GM12872 (cell line): ENCODE results near the gene RBM39.

Experiments
- TF ChIP-seq, protein P1 (sequence below): IDR thresholded peaks from 3 replicates; pipeline ENCODE4 v1.5.1; 2011; ENCODE audit warnings: low read depth, mild to moderate bottlenecking, low read length, moderate library complexity; ENCODE audit not compliant: insufficient read depth

RBM39 gene

DNA sequence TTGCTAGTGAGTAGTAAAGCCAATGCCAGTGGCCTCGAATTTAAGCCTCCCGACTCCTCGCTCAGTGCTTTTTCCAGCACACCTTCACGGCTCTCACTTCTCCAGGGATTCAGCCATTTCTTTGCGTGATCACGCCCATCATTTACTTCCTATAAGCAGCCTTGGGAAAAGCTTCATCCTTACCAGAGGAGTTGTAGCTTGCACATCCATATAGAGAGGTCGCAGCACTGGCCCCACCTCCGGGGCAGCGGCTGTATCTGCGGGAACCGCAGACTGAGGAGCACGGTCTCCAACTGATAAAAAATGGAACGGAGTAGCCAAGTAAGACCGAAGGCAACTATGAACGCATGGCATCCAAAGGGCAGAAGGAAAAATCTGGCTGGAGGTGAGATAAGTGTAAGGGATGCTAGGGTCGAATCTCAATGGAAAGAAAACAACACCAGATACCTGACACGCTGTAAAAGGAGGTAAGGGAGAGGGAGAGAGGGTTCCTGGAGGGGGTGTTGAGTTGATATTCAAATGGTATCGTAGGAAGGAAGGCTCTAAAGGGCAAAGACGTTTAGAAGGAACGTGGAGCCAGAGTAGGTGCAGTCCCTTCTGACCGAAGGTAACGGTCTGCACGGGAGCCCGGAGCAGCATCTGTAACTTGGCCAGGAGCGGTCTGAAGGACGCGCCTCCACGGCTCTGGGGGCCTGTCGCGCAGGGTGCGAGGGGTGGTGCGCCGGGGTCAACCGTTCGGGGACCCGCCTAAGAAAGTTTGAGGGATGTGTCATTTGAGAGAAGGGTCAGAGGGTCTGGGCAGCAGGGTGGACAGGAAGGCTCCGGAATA, 43.5 kb downstream of the RBM39 start:
- TF ChIP-seq, protein P1, sequence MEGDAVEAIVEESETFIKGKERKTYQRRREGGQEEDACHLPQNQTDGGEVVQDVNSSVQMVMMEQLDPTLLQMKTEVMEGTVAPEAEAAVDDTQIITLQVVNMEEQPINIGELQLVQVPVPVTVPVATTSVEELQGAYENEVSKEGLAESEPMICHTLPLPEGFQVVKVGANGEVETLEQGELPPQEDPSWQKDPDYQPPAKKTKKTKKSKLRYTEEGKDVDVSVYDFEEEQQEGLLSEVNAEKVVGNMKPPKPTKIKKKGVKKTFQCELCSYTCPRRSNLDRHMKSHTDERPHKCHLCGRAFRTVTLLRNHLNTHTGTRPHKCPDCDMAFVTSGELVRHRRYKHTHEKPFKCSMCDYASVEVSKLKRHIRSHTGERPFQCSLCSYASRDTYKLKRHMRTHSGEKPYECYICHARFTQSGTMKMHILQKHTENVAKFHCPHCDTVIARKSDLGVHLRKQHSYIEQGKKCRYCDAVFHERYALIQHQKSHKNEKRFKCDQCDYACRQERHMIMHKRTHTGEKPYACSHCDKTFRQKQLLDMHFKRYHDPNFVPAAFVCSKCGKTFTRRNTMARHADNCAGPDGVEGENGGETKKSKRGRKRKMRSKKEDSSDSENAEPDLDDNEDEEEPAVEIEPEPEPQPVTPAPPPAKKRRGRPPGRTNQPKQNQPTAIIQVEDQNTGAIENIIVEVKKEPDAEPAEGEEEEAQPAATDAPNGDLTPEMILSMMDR: no peak

DNA sequence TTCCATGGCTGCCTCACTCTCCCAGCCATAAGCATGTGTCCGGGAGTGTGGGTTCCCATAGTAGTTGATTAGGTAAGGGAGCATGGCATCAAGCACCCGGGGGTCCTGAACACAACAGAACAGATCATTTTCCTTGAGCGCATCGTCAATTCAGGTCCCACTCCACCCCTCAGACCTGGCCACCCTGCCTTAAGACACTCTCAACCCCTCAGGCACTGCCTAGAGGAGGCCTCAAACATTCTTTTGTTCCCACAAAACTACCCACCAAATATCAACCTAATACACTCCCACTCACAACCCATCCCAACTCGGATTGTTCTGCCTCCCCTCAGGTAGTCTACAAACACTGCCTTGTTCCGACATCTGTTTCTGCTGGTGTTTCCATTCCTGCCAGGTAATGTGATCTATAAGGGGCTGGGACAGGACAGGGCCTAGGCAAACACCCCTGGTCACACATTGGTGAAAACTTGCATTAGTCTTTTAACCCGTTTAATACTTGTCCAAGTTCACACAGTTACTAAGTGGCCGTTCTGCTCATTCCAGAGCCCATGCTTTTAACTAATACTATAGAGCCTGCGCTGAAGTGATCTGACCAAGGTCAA, 44.3 kb downstream of the RBM39 start:
- TF ChIP-seq, protein P1: no peak

DNA sequence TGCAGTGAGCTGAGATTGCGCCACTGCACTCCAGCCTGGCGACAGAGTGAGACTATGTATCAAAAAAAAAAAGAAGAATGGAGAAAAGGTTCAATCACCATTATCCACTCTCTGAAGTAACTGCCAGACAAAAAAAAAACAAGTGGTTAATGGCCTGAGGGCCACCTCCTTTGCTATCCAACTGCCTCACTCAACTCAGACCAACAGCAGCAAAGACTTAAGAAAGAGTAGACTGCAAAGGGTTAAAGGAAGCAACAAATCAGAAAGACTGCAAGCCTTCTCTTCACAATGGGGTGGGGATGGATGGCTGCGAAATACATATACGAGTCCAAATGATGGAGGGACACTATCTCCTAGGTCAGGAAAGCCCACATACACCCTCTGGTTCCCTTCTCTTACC, 46.1 kb downstream of the RBM39 start:
- TF ChIP-seq, protein P1: no peak

DNA sequence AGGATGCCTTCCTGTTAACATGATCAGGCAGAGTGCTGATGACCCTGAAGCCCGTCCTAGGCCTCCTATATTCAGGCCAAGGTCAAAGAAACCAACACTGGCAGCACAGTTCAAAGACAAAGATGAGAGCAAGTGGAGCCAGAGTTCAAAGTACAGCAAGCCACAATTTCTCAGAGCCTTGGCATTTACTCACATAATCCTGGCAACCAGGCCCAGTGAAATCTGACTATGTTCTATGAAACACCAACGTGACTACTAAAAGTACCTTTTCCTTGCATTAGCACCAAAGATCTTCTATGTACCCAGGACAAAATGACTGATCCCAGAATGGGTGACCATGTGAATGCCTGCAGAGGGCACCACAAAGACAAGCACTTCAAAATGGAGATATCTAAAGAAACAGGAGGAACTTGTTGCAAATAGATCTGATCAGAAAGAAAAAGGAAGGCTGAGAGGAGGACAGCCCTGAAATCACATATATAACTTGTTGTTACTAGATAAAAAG, 46.8 kb downstream of the RBM39 start:
- TF ChIP-seq, protein P1: no peak

DNA sequence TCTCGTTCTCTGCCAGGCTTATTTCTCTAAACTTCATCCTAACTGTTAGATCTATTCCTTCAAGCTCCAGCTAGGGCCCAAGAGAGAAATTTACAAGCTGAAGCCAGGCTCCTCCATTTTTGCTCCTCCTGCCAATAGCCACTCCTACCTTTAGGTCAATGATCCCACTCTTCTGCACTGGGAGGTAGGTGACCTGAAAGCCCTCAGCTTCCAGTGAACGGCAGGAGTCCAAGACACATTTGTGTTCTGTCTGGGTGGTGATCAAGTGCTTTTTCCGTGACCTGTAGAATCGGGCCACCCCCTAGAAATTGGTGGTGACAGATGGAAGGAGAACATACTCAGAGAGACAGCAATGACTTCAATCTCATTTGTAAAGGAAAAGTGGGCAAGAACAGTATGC, 51.8 kb downstream of the RBM39 start:
- TF ChIP-seq, protein P1: no peak

DNA sequence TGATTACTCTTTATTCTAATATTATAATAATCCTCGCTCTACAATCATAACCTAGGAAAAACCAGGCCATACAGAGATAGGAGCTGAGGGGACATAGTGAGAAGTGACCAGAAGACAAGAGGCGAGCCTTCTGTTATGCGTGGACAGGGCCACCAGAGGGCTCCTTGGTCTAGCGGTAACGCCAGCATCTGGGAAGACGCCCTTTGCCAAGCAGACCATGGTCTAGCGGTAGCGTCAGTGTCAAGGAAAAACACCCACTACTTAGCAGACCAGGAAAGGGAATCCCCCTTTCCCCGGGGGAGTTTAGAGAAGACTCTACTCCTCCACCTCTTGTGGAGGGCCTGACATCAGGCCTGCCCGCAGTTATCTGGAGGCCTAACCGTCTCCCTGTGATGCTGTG, 55.2 kb downstream of the RBM39 start:
- TF ChIP-seq, protein P1: peak; percentile 24; the same call in 1 of the 3 replicates

DNA sequence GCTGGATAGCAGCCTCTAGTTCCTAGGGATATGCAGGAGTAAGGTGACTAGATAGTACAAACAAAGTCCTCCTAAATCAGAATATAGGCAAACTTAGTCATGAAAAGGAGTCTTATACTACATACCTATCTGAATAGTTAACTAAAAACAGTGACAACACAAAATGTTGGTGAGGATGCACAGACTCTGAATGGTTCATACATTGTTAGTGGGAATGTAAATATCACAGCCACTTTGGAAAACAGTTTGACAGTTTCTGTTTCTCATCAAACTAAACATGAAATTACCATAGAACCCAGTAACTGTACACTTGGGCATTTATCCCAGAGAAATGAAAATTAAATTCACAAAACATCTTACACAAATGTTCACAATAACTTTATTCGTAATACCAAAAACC, 60.1 kb downstream of the RBM39 start:
- TF ChIP-seq, protein P1: no peak
